ENCODE data around the gene MON1B. TPM values are rescaled to one million over a fixed set of nuclear protein-coding genes. Genes with fewer than 3 reads are reported as not detected.
"Not testable (repeated sequence)": the region's sequence is repeated elsewhere in the genome, so short reads cannot be mapped to it uniquely, and the experiment has no call there.

Gene MON1B
- total RNA-seq, 1 donor from 2014 or later = 70.1 TPM

DNA sequence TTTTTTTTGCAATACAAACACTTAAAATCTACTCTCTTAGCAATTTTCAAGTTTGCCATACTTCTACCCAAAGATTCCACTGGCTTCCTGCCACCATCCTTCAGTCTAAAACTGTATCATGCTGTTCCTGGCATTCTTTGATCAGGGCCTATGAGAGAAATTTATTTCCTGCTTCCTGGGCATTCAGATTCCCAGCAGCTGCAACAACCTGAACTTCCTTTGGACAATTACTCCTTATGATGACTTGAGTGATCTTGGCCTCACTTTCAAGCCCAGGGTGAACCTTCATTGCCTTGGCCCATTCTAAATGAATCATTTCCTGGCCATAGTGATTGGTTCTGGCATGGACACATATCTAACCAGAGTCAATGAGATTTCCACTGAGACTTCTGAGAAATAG, 18.0 kb upstream of the MON1B start:
- intact Hi-C loops (cut with micrococcal nuclease) = no loop called here
- no peak overlapping the region for H3K4me3 Mint-ChIP-seq
- no peaks in the 10 kb centered on the region for H3K36me3 Mint-ChIP-seq (ENCODE audit: low read depth)
- peaks cover 14% of the 10 kb centered on the region for H3K27me3 Mint-ChIP-seq (ENCODE audit: insufficient read depth)
- H3K4me1 Mint-ChIP-seq (ENCODE audit: low read depth) = no peaks in the 10 kb centered on the region
- H3K27ac Mint-ChIP-seq = no peak overlapping the region
- no peak for DNase-seq (ENCODE audit: low spot score)
- H3K9me3 Mint-ChIP-seq = no peaks in the 10 kb centered on the region

DNA sequence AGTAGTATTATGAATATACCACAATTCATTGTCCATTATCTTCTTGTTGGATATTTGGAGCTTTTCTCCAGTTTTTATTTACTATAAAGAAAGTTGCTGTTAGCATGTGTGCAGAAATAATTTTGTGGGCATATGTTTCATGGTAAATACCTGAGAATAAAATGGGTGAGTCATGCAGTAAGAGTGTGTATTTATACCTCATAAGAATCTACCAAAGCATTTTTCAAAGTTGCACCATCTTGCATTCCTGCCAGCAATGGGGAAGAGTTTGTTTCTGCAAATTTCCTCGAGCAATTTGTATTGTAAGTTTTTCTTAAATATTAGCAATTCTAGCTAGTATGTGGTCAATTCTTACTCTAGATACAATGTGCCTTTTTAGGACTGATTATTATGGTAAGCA, 7.9 kb upstream of the MON1B start:
- Mint-ChIP-seq H3K36me3 (ENCODE audit: low read depth) (no peaks in the 10 kb centered on the region), H3K9me3 (no peaks in the 10 kb centered on the region), H3K4me1 (ENCODE audit: low read depth) (no peaks in the 10 kb centered on the region), H3K4me3 (no peak overlapping the region), H3K27ac (no peak overlapping the region), H3K27me3 (ENCODE audit: insufficient read depth) (peaks cover 24% of the 10 kb centered on the region)
- intact Hi-C loops (cut with micrococcal nuclease) = no loop called here
- no peak for DNase-seq (ENCODE audit: low spot score)

DNA sequence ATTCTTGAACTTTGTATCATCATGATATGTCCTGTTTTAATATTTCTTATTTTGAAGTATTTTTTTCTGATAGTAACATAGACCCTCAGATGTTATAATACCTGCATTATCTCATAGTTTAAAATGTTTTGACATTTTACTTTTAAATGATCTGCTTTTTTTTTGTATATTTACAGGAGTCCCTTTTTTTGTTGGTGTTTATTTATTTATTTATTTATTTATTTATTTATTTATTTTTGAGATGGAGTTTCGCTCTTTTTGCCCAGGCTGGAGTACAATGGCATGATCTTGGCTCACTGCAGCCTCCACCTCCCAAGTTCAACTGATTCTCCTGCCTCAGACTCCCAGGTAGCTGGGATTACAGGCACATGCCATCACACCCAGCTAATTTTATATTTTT, 4.7 kb upstream of the MON1B start:
- intact Hi-C loops (cut with micrococcal nuclease); H3K4me3 Mint-ChIP-seq; H3K9me3 Mint-ChIP-seq; DNase-seq (ENCODE audit: low spot score); H3K4me1 Mint-ChIP-seq (ENCODE audit: low read depth); H3K27ac Mint-ChIP-seq; H3K36me3 Mint-ChIP-seq (ENCODE audit: low read depth): not testable (repeated sequence)
- H3K27me3 Mint-ChIP-seq (ENCODE audit: insufficient read depth) = peaks cover 19% of the 10 kb centered on the region

DNA sequence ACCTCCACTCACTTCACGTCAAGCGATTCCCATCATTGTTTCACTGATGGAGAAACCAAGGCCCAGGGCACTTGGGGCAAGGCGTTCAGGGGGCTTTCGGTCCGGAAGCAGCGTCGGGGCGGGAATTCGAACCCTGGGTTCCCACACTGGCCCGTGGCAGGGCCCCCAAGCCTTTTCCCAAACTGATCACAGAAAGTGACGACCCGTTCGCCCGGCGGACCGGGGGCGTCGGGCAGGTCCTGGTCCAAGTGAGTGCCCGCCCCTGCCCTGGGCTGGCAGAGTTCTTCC, 856 bp upstream of the MON1B start:
- Mint-ChIP-seq H3K4me3 (peak overlapping the region; percentile 97), H3K9me3 (no peaks in the 10 kb centered on the region), H3K4me1 (ENCODE audit: low read depth) (peaks cover 39% of the 10 kb centered on the region), H3K27me3 (ENCODE audit: insufficient read depth) (peaks cover 8% of the 10 kb centered on the region), H3K36me3 (ENCODE audit: low read depth) (peaks cover 37% of the 10 kb centered on the region), H3K27ac (peak overlapping the region; percentile 100)
- intact Hi-C loops (cut with micrococcal nuclease) = loop anchor here (1.0 to 2.0 kb wide), 6 partner anchors 47 to 1726 kb away; partner anchors contain the start of genes ADAT1, GABARAPL2, KARS1 and TERF2IP
- DNase-seq (ENCODE audit: low spot score) = no peak

DNA sequence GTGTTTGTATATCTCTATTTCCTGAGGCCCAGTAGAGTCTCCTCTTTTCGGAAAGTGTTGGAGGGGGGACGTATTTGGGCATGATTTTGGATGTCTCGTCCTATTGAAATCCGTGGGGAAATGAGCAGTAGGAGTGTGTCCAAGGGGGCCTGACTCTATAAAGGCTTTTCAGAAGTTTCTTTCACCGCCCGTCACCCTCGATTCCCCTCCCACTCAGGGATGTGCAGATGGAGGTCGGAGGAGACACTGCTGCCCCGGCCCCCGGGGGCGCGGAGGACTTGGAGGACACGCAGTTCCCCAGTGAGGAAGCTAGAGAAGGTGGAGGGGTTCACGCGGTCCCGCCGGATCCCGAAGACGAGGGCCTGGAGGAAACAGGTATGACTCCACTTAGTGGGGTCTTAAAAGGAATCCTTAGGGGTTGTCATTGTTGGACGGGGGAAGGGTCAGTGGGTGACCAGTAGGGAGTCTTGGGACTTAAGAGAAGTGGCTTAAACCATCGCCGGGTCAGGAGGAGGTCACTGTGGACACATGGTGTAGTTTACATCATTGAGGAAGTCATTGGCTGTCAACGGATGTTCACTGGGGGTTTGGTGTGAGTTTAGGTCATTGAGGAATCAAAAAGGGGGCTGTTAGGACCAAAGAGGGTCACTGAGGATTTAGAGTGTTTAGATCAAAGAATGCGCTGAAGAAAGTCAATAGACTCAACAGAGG, 424 bp downstream of the MON1B start:
- Mint-ChIP-seq H3K27ac (peak overlapping the region; percentile 100), H3K36me3 (ENCODE audit: low read depth) (peaks cover 44% of the 10 kb centered on the region), H3K4me1 (ENCODE audit: low read depth) (peaks cover 39% of the 10 kb centered on the region), H3K4me3 (peak overlapping the region; percentile 97), H3K27me3 (ENCODE audit: insufficient read depth) (peaks cover 4% of the 10 kb centered on the region), H3K9me3 (no peaks in the 10 kb centered on the region)
- intact Hi-C loops (cut with micrococcal nuclease) = loop anchor here (1.0 to 2.0 kb wide), 7 partner anchors 21 to 1758 kb away; partner anchors contain the start of genes CFDP1, GABARAPL2, KARS1 and NUDT7
- peak; percentile 24 for DNase-seq (ENCODE audit: low spot score)

DNA sequence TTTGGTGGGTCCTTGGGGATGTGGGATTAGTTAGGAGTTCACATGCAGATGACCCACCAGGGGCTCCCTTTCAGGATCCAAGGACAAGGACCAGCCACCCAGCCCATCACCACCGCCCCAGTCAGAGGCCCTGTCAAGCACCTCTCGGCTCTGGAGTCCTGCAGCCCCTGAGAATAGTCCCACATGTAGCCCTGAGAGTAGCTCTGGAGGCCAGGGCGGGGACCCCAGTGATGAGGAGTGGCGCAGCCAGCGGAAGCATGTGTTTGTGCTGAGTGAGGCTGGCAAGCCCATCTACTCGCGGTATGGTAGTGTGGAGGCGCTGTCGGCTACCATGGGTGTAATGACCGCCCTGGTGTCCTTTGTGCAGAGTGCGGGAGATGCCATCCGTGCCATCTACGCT, 2.4 kb downstream of the MON1B start:
- intact Hi-C loops (cut with micrococcal nuclease) = no loop called here
- peak overlapping the region; percentile 97 for H3K4me3 Mint-ChIP-seq
- H3K36me3 Mint-ChIP-seq (ENCODE audit: low read depth) = peaks cover 55% of the 10 kb centered on the region
- H3K27ac Mint-ChIP-seq = no peak overlapping the region
- H3K4me1 Mint-ChIP-seq (ENCODE audit: low read depth) = peaks cover 39% of the 10 kb centered on the region
- peaks cover 4% of the 10 kb centered on the region for H3K27me3 Mint-ChIP-seq (ENCODE audit: insufficient read depth)
- DNase-seq (ENCODE audit: low spot score) = no peak
- no peaks in the 10 kb centered on the region for H3K9me3 Mint-ChIP-seq

DNA sequence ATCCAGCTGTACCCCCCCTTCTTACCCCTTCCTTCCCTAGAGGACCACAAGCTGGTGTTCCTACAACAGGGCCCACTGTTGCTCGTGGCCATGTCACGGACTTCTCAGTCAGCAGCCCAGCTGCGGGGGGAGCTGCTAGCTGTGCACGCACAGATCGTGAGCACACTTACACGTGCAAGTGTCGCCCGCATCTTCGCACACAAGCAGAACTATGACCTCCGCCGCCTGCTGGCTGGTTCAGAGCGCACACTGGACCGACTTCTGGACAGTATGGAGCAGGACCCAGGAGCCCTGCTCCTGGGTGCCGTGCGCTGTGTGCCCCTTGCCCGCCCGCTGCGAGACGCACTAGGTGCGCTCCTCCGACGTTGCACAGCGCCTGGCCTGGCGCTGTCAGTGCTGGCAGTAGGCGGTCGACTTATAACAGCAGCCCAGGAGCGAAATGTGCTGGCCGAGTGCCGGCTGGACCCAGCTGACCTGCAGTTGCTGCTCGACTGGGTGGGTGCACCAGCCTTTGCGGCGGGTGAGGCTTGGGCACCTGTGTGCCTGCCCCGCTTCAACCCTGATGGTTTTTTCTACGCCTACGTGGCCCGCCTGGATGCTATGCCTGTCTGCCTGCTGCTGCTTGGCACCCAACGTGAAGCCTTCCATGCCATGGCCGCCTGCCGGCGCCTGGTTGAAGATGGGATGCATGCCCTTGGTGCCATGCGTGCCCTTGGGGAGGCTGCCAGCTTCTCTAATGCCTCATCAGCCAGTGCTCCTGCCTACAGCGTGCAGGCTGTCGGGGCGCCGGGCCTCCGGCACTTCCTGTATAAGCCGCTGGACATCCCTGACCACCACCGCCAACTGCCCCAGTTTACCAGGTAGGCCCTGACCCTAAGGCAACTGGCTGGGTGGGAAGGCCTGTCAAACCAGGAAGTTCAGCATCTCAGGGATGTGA, 3.6 kb downstream of the MON1B start:
- no peaks in the 10 kb centered on the region for H3K27me3 Mint-ChIP-seq (ENCODE audit: insufficient read depth)
- no peak for DNase-seq (ENCODE audit: low spot score)
- no peak overlapping the region for H3K4me3 Mint-ChIP-seq
- H3K4me1 Mint-ChIP-seq (ENCODE audit: low read depth) = peaks cover 33% of the 10 kb centered on the region
- H3K27ac Mint-ChIP-seq = no peak overlapping the region
- intact Hi-C loops (cut with micrococcal nuclease) = no loop called here
- no peaks in the 10 kb centered on the region for H3K9me3 Mint-ChIP-seq
- H3K36me3 Mint-ChIP-seq (ENCODE audit: low read depth) = peaks cover 57% of the 10 kb centered on the region

DNA sequence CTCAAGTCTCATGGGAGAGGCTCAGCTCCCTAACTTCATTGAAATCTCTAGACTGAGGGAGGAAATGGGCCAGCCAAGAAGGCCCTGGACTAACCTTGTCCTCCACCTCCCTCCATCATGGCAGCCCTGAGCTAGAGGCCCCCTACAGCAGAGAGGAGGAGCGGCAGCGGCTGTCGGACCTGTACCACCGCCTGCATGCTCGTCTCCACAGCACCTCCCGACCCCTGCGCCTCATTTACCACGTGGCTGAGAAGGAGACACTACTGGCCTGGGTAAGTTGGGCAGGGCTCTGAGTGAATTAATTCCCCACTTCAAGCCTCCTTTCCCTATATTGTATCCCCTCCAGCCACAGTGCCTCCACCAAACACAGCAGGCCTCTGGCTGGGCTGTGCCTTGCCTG, 4.4 kb downstream of the MON1B start:
- intact Hi-C loops (cut with micrococcal nuclease) = no loop called here
- Mint-ChIP-seq H3K4me1 (ENCODE audit: low read depth) (peaks cover 33% of the 10 kb centered on the region), H3K27ac (no peak overlapping the region), H3K9me3 (no peaks in the 10 kb centered on the region), H3K36me3 (ENCODE audit: low read depth) (peaks cover 56% of the 10 kb centered on the region), H3K27me3 (ENCODE audit: insufficient read depth) (no peaks in the 10 kb centered on the region), H3K4me3 (no peak overlapping the region)
- no peak for DNase-seq (ENCODE audit: low spot score)

DNA sequence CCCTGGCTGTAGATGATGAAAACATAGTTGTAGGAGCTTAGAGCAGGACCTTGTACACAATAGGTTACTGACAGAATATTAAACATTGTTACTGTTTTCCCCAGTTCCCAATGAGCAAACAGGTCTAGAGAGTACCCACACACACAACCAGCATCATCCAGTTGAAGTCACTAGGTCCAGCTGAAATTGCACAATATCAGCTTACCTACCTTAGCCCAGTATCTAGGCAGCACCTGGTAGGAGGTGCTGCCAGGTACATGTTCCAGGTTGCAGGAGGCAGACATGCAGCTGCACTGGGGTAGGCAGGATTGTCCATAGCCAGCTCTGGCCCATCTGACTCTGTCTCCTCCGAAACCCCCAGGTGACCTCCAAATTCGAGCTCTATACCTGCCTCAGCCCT, 6.8 kb downstream of the MON1B start:
- H3K27me3 Mint-ChIP-seq (ENCODE audit: insufficient read depth) = no peaks in the 10 kb centered on the region
- intact Hi-C loops (cut with micrococcal nuclease) = no loop called here
- no peaks in the 10 kb centered on the region for H3K9me3 Mint-ChIP-seq
- H3K4me1 Mint-ChIP-seq (ENCODE audit: low read depth) = peaks cover 15% of the 10 kb centered on the region
- no peak for DNase-seq (ENCODE audit: low spot score)
- H3K4me3 Mint-ChIP-seq = no peak overlapping the region
- no peak overlapping the region for H3K27ac Mint-ChIP-seq
- peaks cover 49% of the 10 kb centered on the region for H3K36me3 Mint-ChIP-seq (ENCODE audit: low read depth)

DNA sequence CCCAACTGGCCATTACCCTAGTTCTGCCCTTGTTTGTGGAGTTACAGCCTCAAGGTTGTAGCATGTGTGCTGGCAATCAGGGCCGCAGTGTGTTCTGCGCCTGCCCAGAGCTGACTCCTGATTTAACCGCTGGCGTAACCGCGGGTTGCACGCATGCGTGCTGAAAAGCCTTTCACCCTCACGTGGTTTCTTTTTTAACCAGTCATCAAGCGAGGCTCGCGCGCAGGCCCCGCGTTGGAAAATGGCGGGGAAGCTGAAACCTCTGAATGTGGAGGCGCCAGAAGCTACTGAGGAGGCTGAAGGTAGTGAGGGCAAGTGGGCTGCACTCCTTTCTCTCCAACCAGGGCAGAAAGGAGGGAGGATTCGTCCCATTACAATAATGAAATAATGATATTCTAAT, 8.2 kb downstream of the MON1B start, which contains the start of gene SYCE1L:
Gene SYCE1L (plus strand): TSS at position 198 of the 400 bp plus-strand sequence. CDS start 44 bp downstream, at position 242.
- Mint-ChIP-seq H3K27me3 (ENCODE audit: insufficient read depth) (no peaks in the 10 kb centered on the region), H3K27ac (no peak within 1 kb of the TSS), H3K9me3 (no peaks in the 10 kb centered on the region), H3K4me3 (no peak within 1 kb of the TSS), H3K4me1 (ENCODE audit: low read depth) (peaks cover under 1% of the 10 kb centered on the region), H3K36me3 (ENCODE audit: low read depth) (peaks cover 36% of the 10 kb centered on the region)
- DNase-seq (ENCODE audit: low spot score) = no peak
- intact Hi-C loops (cut with micrococcal nuclease) = no loop called here

DNA sequence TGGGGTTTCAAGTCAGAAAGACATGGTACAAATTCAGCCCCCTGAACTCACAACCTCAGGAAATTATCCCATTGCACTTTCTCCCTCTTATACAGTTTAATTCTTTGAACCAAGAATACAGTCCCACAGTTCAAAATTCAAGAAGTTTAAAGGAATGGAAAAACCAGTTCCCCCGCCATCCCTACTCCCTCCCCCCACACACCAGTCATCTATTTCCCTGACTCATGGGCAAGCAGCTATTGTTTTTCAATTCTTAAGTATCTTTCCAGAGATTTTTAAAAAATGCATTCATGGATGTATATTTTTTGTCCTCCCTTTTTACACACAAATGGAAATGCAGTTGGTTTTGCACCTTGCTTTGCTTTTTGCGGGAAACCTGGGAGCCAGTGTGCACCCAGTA, 15.5 kb downstream of the MON1B start:
- intact Hi-C loops (cut with micrococcal nuclease) = no loop called here
- peaks cover 4% of the 10 kb centered on the region for H3K36me3 Mint-ChIP-seq (ENCODE audit: low read depth)
- H3K27me3 Mint-ChIP-seq (ENCODE audit: insufficient read depth) = peaks cover 2% of the 10 kb centered on the region
- no peak overlapping the region for H3K27ac Mint-ChIP-seq
- no peak for DNase-seq (ENCODE audit: low spot score)
- no peak overlapping the region for H3K4me3 Mint-ChIP-seq
- no peaks in the 10 kb centered on the region for H3K4me1 Mint-ChIP-seq (ENCODE audit: low read depth)
- H3K9me3 Mint-ChIP-seq = no peaks in the 10 kb centered on the region

DNA sequence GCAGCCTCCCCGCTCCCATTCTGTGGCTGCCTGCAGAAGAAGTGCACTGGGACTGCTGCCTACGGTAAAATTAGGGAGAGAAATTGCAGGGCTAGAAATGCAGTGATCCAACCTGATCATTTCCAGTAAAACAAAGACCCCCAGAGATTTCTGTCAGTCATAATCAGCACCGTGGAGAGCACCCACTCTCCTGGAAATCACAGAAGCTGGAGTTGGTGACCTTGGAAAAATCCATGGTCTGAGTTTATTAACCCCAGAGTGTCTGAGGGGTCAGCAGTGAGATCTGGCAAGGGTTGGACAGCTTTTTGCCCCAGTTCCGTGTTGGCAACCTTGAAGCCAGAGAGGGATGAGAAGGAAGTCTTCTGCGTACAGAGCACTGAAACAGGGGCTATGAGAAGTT, 16.0 kb downstream of the MON1B start:
- H3K4me3 Mint-ChIP-seq = no peak overlapping the region
- no peak for DNase-seq (ENCODE audit: low spot score)
- H3K27ac Mint-ChIP-seq = no peak overlapping the region
- H3K4me1 Mint-ChIP-seq (ENCODE audit: low read depth) = no peaks in the 10 kb centered on the region
- intact Hi-C loops (cut with micrococcal nuclease) = no loop called here
- H3K9me3 Mint-ChIP-seq = no peaks in the 10 kb centered on the region
- peaks cover 2% of the 10 kb centered on the region for H3K27me3 Mint-ChIP-seq (ENCODE audit: insufficient read depth)
- peaks cover 4% of the 10 kb centered on the region for H3K36me3 Mint-ChIP-seq (ENCODE audit: low read depth)

DNA sequence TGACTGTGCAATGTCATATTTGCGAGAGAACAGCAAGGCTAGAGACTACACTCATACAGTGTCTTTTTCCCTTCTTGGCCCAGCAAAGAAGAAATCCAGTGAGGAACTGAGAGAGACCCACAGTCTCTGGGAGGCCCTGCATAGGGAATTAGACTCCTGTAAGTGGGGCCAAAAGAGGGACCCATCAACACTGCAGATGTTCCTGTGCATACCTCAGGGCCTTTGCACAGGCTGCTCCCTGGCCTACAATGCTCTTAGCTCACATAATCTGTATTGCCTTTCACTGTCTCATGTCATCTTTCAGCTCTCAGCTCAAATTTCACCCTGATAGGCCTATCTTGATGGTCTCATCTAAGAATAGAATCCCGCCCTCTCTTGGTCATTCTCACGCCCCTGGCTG, 17.4 kb downstream of the MON1B start:
- H3K4me1 Mint-ChIP-seq (ENCODE audit: low read depth) = peaks cover 3% of the 10 kb centered on the region
- intact Hi-C loops (cut with micrococcal nuclease) = no loop called here
- H3K36me3 Mint-ChIP-seq (ENCODE audit: low read depth) = no peaks in the 10 kb centered on the region
- no peak overlapping the region for H3K4me3 Mint-ChIP-seq
- no peak for DNase-seq (ENCODE audit: low spot score)
- H3K27ac Mint-ChIP-seq = no peak overlapping the region
- peaks cover 2% of the 10 kb centered on the region for H3K27me3 Mint-ChIP-seq (ENCODE audit: insufficient read depth)
- H3K9me3 Mint-ChIP-seq = no peaks in the 10 kb centered on the region
